Measurements from ENCODE around the gene SORCS1. TPM values are rescaled to one million over a fixed set of nuclear protein-coding genes. Genes with fewer than 3 reads are reported as not detected.

The SORCS1 gene
- total RNA-seq, 1 experiment from 2014 or later = not detected

DNA sequence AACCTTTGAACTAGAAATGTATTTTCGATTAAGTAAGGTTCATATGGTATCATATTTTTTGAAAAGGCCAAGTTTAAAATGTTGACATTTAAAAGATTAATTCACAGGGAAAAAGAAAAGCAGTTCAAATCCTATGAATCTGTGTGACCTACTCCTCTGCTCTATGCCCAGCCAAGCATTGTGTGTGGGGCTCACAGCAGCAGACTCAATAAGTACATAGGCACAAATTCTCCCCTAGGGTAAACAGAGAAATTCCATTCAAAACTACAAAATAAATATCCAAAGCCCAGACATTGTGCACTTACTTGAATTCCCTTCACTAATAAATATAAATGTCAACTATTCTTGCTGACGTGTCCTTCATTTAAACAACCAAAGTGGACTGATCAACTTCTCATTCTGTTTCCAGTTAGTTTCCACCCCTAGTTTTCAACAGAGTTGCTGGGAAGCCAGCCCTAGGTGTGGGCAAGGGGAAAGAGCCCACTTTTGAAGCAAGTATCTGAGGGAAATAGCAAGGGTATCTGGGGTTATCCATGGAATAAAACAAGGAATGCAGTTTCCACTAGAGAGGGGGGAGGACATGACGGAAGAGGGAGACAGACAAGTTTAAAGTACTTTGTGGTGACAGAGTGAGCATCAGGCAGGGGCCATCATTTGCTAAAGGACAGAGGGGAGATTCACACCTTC lies 533.3 kb downstream of the SORCS1 start:
- H3K9me3 ChIP-seq = no peaks in the 10 kb centered on the region
- no peak for DNase-seq
- no peak overlapping the region for H3K4me3 ChIP-seq
- H3K27me3 ChIP-seq = peaks cover 5% of the 10 kb centered on the region
- no peaks in the 10 kb centered on the region for H3K36me3 ChIP-seq

DNA sequence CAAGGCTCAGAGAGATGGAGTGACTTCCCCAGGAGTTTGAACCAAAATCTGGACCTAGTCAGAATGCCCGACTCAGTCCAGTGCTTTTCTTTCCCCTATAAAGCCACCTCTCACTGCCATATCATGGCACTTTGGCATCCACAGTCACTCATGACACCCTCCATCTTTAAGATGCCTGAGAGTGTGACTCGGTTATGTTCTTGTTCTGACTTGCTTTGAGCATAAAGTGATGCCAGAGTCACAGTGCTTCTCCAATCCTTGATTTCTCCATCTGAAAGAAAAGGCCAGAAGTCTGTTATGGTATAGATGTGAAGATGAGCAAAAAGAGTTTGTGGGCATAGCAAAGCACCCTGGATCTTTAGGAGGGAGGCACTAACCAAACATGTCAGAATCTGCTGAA lies 538.1 kb downstream of the SORCS1 start:
- Histone ChIP-seq H3K4me3 (no peak overlapping the region), H3K36me3 (no peaks in the 10 kb centered on the region), H3K27me3 (peaks cover 5% of the 10 kb centered on the region), H3K9me3 (no peaks in the 10 kb centered on the region)
- no peak for DNase-seq

DNA sequence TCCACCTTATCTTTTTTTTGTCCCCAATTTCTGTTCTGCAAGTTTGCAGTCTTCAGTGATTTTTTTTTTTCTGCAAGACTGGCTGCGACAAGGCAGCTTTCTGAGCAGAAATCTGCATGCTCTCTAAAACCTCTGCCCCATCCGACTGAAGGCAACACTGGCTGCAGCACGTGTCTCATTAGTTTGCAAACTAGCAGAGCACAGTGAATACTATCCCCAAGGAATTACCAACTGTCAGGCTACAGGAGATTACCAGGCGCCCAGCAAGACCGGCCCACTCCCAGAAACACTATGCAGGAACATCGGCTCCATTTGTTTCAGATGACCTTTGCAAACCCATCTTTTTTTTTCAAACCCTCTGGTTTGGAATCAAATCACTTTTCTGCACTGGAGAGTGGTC lies 538.8 kb downstream of the SORCS1 start:
- H3K4me3 ChIP-seq = no peak overlapping the region
- H3K36me3 ChIP-seq = no peaks in the 10 kb centered on the region
- H3K9me3 ChIP-seq = no peaks in the 10 kb centered on the region
- no peak for DNase-seq
- H3K27me3 ChIP-seq = peaks cover 5% of the 10 kb centered on the region

DNA sequence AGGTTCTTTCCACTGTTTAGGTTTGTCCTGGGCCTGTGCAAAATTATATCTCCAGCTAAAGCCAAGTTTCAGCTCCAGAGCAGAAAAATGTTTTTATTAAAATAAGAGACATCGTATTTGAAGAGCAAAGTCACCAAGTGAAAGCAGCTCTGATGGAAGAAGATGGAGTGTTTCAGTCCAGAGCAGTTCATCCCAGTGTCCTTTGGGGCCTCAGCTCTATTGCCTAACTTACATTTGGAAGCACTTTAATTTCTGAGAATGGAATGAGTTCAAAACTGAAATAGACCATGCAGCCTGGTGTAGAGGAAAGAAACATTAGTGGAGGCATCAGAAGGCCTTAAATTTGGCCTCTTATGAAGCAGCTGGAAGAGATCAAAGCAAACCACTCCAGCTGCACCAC lies 545.2 kb downstream of the SORCS1 start:
- Histone ChIP-seq H3K9me3 (no peaks in the 10 kb centered on the region), H3K27me3 (no peaks in the 10 kb centered on the region), H3K36me3 (no peaks in the 10 kb centered on the region), H3K4me3 (no peak overlapping the region)
- DNase-seq = no peak

DNA sequence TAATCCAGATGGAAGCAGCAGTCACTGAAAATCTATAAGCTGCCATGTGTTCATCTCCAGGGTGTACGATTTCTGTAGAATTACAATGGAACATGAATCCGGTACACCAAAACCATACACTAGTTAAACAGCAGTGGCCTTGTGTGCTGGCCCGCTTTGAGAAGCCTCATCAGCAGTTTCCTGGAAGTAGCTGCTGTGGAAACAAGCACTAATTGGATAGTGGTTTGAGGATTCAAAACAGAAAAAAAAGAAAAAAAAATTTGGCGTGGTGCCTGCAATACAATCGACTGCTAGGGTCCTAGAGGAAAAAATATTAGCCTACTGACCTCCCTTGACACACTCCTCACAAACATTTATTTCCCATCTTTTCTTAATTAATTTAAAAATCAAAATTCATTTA lies 545.9 kb downstream of the SORCS1 start:
- no peak for DNase-seq
- H3K36me3 ChIP-seq = no peaks in the 10 kb centered on the region
- no peaks in the 10 kb centered on the region for H3K27me3 ChIP-seq
- H3K4me3 ChIP-seq = no peak overlapping the region
- H3K9me3 ChIP-seq = no peaks in the 10 kb centered on the region

DNA sequence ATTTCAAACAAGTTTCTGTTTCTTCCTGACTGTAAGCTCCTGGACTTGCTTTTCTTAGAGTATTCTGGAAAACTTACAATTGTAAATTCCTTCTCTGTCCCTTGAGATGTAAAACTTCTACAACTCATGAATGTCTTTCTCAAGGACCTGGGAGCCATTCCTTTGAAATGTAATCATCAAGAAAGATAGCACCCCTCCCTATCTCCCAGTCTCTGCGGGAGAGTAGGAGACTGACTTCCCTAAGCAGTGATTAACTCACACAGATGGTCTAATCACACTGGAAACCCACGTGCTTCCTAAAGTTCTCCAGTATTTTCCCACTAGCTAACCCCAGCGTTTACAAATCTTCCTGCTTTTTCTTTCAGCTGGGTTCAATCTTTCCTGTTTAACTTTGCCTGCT lies 549.4 kb downstream of the SORCS1 start:
- Histone ChIP-seq H3K4me3 (no peak overlapping the region), H3K9me3 (no peaks in the 10 kb centered on the region), H3K27me3 (no peaks in the 10 kb centered on the region), H3K36me3 (no peaks in the 10 kb centered on the region)
- DNase-seq = no peak

DNA sequence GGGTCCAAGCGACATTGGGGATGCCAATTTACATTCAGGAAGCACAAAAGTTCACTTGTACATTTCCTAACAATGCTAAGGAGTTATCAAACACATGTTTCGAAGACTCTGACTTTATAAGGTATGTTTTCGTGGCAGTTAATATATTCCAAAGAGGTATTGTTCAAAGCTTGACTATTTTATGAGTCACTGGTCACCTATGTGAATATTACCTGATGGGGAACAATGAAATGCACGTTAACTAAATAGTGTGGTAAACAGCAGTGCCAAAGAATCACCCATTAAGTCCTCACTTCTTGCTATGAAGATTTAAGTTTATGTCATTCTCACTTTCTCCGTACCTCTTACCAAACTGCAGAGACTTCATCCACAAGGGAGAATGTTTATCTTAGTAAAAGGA lies 550.2 kb downstream of the SORCS1 start:
- H3K36me3 ChIP-seq = no peaks in the 10 kb centered on the region
- no peaks in the 10 kb centered on the region for H3K9me3 ChIP-seq
- H3K4me3 ChIP-seq = no peak overlapping the region
- no peak for DNase-seq
- no peaks in the 10 kb centered on the region for H3K27me3 ChIP-seq

DNA sequence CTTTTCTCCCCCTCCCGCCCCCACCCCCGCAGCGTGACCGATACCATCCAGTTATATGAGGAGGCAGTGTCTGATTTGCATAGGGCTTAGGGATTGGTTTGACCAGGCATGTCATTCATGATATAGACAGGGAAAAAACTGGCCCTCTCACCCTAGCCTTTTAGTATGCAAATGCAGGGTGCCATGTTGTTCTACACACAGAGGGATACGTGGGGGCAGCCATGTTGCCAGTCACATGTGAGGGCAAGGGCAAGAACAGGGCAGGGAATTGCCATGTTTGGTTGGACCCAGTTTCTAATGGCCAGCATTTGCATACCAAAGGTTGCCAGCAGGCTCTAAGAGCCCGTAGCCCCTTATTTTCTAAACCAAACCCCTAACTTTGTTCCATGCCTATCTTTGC lies 552.1 kb downstream of the SORCS1 start:
- DNase-seq = no peak
- Histone ChIP-seq H3K27me3 (no peaks in the 10 kb centered on the region), H3K36me3 (no peaks in the 10 kb centered on the region), H3K4me3 (no peak overlapping the region), H3K9me3 (no peaks in the 10 kb centered on the region)

DNA sequence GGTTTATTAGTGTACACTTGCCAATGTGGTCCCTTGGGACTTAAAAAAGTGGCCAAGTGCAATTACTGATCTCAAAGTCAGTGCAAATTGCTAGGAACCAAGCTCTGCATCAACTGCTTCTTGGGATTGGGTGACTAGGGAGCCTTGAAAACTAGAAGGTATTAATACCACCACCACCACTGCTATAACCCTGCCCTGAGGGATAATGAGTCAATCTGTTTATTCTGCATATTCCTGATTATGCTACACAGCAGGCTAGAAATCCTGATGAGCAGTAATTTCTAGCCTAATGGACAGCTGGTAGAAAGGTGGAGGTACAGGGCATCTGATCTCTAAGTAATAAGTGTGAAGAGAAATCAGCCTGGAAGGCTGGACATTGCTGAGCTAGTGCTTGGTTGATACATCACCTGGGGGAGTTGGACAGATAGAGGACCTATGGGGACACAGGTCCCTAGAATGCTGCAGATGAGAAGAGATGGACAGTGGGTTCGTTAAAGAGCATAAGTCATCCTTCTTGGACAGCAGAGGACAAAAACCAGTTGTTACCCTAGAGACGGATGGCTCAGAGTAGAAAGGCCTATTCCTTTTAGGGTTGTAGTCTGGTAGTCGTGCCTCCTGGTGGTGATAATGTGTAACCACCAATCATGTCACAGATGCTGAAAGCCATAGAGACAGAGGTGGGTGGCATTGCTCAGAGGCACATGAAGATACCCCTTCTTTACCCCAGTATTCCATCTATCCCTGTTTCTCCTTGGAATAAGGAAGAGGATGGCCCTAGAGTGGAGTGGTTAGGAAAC lies 554.8 kb downstream of the SORCS1 start:
- Histone ChIP-seq H3K27me3 (no peaks in the 10 kb centered on the region), H3K9me3 (no peaks in the 10 kb centered on the region), H3K36me3 (no peaks in the 10 kb centered on the region), H3K4me3 (no peak overlapping the region)
- DNase-seq = no peak

DNA sequence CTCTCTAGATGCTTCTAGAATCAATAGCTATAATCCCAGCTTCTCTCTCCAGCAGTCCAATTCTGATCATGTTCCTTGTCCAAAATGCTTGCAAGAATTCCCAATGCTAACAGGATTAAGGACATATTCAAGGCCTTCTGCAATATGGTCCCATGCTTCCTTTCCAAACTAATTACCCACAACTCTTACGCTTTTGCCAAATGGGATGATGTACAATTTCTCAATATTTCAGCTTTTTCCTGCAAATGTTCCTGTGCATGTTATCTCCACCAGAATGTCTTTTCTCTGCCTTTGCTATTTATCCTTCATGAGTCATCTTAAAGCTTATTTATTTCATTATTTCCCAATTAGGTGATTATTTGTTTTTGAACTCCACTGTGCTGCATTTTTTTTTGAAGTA lies 556.4 kb downstream of the SORCS1 start:
- Histone ChIP-seq H3K4me3 (no peak overlapping the region), H3K36me3 (no peaks in the 10 kb centered on the region)
- DNase-seq = no peak

DNA sequence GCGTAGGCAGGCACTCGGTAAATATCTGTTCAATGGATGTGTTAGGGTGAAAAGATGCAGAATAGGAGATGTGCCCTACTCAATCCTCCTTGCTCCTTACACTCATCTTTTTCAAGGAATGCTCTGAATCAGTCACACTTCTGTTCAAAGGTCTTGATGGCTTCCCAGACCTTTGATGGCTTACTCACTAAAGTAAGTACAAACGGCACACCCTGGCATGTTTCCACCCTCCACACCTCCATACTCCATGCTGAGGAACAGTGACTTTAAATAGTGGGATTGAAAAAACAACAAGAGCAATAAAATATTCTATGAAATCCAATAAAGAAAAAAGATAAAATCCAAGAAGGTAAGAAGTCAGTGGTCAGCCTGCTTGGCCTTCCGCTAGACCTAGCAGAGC lies 569.2 kb downstream of the SORCS1 start:
- Histone ChIP-seq H3K36me3 (no peaks in the 10 kb centered on the region), H3K9me3 (no peaks in the 10 kb centered on the region), H3K27me3 (no peaks in the 10 kb centered on the region), H3K4me3 (no peak overlapping the region)
- no peak for DNase-seq

More for the DNA sequence above, 556.4 kb downstream of the SORCS1 start:
- no peaks in the 10 kb centered on the region for H3K27me3 ChIP-seq
- H3K9me3 ChIP-seq = no peaks in the 10 kb centered on the region

DNA sequence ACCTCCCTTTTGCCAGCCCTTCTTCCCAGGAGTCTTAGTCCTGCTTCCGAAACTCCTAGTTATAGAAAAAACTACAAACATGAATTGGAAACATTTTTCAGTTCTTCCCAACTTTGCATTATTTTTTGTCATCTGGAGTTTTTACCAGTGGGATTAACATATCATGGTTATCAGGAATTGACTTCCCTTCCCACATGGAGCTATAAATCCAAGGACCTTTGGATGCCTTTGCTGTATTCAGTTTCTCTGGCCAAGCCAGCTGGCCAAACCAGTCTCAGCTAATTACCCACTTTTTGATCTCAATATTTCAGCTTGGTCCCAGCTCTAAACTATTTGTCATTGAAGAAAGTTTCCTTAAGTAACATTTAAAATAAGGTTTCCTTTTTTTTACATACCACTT lies 570.6 kb downstream of the SORCS1 start:
- Histone ChIP-seq H3K9me3 (no peaks in the 10 kb centered on the region), H3K4me3 (no peak overlapping the region), H3K36me3 (no peaks in the 10 kb centered on the region), H3K27me3 (no peaks in the 10 kb centered on the region)
- no peak for DNase-seq

DNA sequence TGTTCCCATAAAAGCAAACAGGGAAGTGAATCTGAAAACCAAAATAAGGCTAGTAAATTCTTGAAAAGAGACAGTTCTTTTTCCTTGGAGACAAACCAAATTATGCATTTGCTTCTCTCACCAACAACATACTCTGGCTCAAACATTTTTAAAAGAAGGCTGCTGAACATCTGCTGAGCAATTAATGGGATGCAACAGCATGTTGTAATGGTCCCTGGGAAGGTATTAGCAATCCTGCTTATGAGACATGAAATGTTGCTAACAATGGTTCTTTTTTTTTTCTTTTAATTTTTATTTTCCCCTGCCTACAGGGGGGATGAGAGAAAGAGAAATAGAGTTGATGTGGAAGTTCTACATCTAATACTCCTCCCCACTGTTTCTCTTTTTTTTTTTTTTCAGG lies 572.1 kb downstream of the SORCS1 start:
- Histone ChIP-seq H3K27me3 (no peaks in the 10 kb centered on the region), H3K9me3 (no peaks in the 10 kb centered on the region), H3K36me3 (no peaks in the 10 kb centered on the region), H3K4me3 (no peak overlapping the region)
- DNase-seq = no peak

DNA sequence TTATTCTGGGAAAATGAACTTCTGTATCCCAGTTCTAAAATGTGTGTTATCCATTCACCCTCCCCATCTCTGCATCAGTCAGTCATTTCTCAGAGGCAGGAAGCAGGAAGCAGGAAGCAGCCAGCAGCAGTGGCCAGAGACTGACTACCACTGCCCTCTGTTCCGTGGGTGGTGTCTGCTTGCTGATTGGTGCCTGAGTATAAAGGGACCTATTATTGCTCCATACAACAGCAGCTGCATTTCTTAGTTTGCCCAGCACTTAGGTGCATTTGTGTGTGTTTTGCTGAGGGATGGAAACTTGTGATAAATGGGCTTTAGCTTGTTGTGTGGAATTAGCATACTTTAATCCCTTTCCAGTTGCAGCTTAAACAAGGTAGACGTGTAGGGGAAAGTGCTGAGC lies 582.2 kb downstream of the SORCS1 start:
- peak; percentile 71 for DNase-seq
- H3K27me3 ChIP-seq = no peaks in the 10 kb centered on the region
- H3K4me3 ChIP-seq = no peak overlapping the region
- H3K9me3 ChIP-seq = no peaks in the 10 kb centered on the region
- H3K36me3 ChIP-seq = no peaks in the 10 kb centered on the region

DNA sequence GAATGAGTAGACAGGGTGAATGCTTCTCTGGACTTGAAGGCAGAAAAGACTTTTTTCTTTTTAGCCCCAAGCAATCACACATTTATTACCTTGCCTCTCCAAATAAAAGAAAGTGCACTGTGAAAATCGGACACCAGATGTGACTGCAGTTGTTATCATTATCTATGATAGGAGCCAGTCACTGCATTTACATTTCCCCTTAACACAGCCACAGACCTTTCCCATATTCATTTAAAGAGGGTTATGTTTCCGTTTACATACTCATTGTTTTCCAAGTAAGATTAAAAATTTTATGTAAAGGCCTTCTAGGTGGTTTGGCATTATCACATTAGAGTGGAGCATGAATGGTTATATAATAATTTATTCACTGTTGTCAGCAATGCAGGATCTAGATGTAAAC lies 586.8 kb downstream of the SORCS1 start:
- Histone ChIP-seq H3K9me3 (no peaks in the 10 kb centered on the region), H3K27me3 (no peaks in the 10 kb centered on the region), H3K36me3 (no peaks in the 10 kb centered on the region), H3K4me3 (no peak overlapping the region)
- DNase-seq = no peak

DNA sequence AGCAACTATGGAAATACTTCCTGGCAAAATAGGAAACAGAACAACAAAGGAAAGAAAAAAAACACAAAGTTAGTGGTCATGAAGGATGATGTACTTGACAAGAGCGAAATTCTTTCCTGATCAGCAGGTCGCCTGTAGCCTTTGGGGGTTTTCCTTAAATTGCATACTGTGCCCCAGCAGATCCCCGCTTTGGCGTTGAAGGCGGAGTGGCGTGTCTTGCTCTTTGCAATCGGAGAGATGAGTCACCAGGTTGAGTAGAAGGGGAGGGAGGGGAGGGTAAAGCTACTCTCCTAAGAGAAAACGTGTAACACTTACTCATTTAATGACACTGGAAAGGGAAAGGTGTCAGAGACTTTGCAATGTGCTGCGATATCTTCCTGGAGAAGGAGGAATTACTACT lies 587.2 kb downstream of the SORCS1 start:
- Histone ChIP-seq H3K27me3 (no peaks in the 10 kb centered on the region), H3K4me3 (no peak overlapping the region), H3K36me3 (no peaks in the 10 kb centered on the region), H3K9me3 (no peaks in the 10 kb centered on the region)
- peak; percentile 67 for DNase-seq

DNA sequence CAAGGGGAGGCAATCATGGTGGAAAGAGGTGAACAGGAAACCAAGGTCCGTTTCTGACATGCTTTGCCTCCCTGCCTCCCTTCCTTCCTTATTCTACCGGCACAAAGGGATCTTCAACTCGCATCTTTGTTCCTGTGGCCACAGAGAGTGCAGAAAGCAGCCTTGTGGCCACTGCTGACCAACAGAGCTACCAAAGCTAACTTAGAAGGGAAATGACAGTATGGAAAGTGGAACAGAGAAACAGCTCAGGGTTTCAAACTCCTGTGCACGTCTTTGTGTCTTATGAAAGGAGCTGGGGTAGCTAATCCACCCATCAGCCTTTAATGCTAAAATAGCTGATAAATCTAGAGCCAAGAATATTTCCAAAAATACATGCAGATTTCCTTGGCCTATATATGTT lies 588.0 kb downstream of the SORCS1 start:
- no peaks in the 10 kb centered on the region for H3K9me3 ChIP-seq
- no peaks in the 10 kb centered on the region for H3K27me3 ChIP-seq
- no peak for DNase-seq
- H3K4me3 ChIP-seq = no peak overlapping the region
- no peaks in the 10 kb centered on the region for H3K36me3 ChIP-seq

DNA sequence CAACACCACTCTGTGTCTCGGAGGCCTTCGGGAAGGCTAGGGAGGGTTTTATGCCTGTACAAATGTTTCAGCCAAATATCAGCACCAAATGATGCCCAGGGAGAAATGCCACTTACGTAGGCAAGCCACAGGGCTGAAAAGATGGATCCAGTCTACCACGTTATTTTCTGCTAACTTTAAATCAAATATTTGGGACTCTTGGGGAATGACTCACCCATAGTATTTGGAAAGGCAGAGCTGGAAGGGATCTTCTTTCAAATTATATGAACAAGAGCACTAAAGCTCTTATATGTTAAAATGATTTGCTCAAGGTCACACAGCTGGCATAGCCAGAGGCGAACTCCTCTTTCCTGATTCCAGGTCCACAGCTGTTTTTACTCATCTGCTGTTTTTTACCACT lies 591.4 kb downstream of the SORCS1 start:
- Histone ChIP-seq H3K27me3 (no peaks in the 10 kb centered on the region), H3K36me3 (no peaks in the 10 kb centered on the region), H3K9me3 (no peaks in the 10 kb centered on the region), H3K4me3 (no peak overlapping the region)
- DNase-seq = peak; percentile 51

All from MG63 (cell line).